HG03457 (cell line): ENCODE results near the gene SCD5.

Experiments
- ATAC-seq: cut with Tn5 transposase; IDR thresholded peaks from one replicate; pipeline ENCODE4 v1.9.1; 2021; ENCODE audit warnings: moderate number of reproducible peaks; ENCODE audit not compliant: unreplicated experiment

Gene SCD5

DNA sequence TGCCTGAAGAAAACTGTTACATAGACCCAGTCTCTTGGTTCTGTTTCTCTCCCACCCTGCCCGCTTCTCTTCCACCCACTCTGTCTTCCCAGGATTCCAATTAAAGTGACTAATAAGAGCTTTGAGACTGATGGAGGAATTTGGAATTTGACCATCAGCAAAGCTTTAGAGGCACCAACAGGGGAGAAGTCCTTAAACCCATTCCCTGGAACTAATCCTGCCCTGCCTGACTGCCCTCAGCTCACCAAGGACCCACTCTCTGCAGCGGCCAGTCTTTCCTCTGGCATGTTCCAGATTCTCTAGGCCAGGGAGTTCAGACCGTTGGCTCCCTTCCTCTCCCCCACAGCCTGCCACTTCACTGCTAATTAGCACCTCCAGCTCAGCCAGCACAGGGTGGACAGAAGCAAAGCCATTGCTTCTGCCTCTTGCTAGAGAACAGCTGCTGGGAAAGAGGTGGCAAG is 23.9 kb downstream of the SCD5 start:
- ATAC-seq = no peak

DNA sequence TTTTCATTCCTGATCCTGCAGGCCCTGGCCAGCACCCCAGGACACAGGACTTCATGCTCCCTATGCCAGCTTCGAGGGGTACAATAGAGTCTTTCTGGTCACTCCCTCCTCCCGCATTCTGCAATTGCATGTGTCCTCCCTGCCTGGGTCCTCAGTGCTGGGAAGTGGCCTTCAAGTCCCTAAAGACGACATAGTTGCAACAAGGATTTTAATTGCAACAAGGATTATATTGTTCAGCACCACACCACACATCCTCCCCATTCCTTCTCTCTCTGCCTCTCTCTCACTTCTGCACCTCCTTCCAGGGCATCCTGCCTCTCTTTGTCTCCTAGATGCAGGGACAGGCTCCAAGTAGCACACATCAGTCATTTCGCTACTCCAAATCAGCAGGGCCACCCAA is 25.5 kb downstream of the SCD5 start:
- ATAC-seq = no peak

DNA sequence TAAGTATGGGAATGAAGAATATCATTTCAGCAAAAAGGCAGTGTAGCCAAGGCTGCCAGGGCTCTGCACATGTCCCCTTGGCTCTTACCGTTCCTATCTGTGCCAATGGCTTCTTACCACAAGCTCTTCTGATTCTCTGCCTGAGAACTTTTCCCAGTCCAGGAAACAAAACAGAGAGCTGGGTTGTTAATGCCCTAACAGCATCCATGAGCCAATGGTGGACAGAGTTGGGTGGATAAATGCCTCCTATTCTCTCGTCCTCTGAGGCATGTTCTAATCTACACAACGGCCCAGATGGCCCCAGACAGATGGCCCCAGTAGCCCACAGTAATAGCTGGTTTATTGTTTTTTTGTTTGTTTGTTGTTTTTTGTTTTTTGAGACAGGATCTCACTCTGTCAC is 28.0 kb downstream of the SCD5 start:
- ATAC-seq = no peak

DNA sequence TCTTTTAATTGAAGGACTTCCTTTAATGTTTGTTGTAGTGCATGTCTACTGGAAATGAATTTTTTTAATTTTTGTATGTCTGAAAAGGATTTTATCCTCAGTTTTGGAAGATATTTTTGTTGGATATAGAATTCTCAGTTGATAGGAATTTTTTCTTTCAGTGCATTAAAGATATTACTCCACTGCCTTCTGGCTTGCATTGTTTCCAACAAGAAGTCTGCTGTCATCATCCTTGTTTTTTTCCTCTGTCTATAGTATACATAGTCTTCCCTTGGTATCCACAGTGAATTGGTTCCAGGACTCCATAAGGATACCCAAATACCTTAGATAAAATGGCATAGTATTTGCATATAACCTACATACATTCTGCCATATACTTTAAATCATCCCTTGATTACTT is 33.5 kb downstream of the SCD5 start:
- no peak for ATAC-seq

DNA sequence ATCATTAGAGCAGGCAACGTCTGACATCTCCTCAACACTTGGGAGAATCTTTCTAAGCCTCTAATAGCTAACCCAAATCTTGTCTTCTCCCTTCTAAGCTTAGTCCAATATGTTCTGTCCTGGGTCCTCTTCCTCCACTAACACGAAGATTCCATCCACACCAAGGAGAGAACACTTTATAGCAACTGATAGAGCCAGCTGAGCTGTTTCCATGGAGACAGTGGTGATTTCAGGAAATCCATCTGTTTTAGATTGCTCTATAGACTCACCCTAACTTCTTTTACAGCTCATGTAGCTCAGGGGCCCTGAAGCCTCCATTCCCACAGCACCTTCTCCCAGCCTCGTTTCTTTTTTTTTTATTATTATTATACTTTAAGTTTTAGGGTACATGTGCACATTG is 37.4 kb downstream of the SCD5 start:
- ATAC-seq = no peak

DNA sequence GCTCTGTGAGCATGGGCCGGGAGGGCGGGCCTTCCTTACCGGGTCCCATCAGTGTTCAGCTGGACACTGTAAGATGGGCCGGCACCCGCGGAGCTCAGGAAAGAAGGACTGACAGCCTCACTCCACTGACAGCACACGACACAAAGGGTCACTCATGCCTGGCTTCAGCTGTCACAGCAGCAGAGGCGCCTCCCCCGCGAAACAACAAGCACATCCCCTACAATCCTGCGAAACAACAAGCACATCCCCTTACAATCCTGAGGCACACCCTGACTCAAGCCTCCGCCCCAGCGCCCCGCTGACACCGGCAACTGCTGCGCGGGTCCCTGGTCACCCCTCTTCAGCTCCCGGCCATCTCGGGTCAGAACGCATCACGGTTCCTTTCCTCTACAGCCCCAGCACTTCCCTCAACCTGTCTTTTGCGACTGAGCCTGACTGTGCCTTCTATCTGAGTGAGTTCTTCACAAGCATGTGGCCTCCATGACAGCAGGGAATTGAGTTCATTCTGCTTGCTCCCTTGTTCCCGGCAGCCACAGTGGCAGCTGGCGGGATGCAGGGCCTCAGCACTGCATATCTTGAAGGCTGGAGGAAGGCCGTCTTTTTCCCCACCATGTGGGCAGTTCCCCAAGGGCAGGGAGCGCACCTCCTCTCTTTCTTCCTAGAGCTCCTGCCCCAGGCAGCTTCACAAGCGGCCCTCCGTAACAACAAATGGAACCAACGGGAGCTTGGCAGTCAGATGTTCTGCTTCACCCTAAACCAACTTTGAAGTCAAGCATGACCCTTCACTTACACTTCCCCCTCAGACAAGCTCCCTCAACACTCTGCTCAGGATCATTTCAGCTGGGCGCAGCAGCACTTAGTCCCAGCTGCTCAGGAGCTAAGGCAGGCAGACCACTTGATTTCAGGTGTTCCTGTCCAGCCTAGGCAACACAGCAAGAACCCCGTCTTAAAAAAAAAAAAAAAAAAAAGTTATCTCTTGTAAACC is 39.6 kb downstream of the SCD5 start:
- ATAC-seq = no peak

DNA sequence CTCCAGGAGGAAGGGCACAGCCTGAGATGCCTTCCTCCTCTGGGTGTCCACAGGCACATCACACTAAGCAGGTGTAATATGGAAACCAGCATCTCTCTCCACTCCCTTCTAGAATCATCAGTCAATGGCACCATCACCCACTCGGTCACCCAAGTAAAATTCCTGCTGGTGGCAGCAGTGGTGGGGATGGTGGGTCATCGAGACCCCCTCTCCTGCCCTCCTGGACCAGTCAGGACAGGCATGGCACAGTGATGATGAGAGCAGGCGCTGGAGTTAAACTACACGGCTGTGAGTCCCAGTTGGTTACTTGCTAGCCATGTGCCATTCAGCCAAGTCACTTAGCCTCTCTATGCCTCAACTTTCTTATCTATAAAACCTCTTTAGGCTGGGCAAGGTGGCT is 42.5 kb downstream of the SCD5 start:
- ATAC-seq = no peak

DNA sequence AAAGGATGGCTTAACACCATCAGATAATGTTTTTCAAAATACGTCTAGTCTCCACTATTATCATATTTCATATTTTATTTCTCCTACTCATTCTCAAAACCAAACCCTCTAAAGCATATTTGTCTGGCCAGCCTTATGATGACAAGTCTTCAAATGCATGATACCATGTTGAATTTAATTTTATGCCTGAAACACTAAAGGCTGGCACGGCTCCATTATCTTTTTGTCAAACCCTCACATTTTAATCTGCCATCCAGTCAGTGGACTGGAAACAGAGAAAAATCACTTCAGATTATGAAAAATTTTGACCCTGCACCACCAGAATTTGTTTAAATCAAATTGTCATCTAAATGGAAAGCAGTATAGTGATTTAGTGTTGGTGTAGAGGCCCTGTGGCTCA is 42.9 kb downstream of the SCD5 start:
- no peak for ATAC-seq

DNA sequence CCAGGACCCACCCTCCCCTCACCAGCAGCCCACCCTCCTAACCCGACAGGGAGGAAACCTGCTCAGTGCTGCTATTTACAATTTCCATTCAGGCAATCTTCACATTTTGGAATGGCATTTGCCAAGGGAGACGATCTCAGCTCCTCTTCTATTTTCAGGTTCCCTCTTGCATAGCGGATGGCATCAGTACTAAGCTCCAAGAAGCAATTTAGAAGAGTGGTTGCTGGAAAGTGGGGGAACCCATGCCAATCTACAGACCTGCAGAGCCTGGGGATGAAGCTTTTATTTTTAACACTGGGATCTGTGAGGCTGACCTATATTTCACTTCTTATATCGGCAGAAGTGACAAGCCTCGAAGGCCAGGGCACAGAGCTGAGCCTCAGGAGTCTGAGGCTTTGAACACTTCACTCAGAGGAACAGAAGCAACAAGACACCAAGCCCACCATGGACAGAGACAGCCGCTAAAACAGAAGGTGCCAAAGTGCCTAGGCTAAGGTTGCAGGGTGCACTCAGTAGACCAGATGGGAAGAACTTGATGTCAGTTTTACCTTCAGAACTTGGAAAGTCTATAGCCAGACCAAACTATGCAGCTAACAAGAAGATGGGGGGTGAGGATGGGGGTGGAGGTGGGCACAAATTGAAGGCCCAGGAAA is 44.0 kb downstream of the SCD5 start:
- ATAC-seq = no peak

DNA sequence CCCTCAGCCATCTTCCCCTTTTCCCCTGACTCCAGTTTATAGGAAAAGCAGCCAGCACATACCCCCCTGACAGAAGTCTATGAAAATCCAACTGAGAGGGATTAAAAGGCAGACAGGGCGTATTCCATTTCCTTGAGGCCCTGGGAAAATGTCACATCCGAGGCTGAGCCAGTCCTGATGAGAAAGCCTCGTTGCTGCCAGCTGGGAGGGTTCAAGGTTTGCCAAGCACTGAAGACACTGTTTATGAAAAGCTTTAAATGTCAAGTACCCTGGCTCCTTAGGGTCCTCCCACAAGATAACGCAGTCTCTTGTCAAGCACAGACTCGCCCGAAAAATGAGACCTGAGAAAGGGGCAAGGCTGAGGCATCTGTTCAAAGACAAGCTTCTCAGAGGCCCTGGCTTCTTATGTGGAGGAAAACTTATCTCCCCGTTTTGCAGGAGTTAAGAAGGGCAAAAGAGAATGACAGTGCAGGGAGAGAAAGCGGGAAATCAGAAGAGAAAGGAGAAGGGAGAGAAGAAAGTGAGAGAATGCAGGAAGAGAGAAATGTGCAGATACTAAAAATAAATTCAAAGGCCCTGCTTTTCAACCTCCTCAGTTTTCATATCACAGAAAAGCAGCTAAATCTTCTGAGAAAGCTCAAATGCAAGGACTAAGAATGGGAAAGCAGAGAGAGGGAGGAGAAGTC is 44.7 kb downstream of the SCD5 start:
- ATAC-seq = no peak

DNA sequence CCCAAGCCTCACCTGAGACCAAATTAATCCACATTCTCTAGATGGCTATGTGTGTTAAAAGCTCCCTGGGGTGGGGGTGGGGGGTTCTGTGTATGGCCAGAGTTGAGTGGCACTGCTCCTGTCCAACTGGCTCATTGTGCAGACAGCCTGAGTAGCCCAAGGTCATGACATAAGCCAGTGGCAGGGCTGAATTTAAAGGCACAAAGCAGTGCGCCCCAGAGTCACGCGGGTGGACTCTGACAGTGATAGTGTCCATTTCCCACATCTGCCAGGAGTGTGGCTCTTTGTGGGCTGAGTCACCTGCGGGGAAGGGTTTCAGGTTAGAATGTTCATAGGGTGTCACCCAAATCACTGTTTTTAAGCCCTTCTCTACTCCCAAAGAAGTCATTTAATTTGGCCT is 45.4 kb downstream of the SCD5 start:
- no peak for ATAC-seq

DNA sequence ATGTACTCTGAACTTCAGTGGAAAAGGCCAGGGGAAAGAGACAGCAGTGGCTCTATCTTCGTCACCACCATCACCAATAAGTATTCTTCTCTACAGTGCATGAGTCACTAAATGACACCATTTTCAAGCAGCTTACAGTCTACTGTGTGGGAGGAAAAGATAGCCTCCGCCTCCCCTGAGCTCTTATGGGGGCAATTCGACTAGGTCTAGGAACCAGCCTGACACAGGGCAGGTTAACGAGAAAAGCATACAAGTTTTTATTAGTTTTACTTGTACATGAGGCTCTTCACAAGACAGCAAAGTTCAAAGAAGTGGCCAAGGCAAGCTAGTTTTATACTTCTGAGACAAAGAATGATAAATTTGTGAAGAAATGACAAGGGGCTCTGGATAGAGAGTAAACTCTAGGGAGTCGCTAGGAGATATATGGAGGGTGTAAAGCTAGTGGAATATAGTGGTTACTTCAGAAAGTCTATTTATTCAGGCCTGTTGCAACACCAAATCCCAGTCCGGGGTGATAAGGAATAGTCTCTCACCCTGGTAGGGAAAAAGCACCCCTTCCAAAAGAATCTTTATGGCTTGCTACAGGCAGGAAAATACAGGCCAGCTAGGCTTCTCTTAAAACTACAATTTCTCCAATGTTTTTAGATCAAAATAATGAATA is 49.7 kb downstream of the SCD5 start:
- no peak for ATAC-seq

DNA sequence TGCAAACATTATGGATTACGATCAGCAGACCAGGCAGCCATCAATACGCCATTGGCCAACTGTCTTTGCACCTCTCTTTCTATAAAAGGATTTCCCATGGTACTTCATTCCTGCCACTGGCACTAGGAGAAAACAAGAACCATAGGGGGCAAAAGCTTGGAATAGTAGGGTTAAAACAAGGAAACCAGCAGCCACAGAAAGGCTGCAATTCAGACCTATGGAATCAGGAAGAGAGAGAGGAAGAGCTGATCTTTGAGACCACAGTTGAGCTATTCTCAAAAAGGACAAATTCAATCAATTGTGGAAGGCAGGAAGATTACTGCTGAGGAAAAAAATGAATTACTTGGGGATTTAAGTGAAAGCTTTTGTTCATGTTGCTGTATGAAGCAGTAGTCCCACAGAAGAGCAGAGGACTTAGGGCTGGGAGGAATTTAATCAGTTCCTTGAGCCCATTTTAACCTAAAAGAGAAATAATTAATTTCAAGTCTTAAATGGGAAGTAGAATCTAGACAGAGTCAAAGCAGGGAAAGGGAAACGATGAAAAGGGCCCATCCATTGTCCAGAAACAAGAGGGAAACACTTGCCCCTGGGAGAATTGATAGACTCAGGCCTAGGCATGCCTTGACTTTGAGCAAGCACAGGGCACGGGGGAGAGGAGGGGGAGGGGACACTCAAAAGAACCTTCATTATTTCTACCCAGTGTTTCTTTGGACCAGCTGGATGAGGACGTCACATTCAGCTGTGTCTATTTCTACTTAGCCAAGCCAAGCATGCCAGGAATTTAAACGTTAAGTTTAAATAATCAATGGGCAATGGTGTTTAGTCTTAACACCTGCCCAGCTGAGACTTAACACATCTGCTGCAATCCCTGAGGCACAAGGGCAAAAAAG is 50.7 kb downstream of the SCD5 start:
- no peak for ATAC-seq

DNA sequence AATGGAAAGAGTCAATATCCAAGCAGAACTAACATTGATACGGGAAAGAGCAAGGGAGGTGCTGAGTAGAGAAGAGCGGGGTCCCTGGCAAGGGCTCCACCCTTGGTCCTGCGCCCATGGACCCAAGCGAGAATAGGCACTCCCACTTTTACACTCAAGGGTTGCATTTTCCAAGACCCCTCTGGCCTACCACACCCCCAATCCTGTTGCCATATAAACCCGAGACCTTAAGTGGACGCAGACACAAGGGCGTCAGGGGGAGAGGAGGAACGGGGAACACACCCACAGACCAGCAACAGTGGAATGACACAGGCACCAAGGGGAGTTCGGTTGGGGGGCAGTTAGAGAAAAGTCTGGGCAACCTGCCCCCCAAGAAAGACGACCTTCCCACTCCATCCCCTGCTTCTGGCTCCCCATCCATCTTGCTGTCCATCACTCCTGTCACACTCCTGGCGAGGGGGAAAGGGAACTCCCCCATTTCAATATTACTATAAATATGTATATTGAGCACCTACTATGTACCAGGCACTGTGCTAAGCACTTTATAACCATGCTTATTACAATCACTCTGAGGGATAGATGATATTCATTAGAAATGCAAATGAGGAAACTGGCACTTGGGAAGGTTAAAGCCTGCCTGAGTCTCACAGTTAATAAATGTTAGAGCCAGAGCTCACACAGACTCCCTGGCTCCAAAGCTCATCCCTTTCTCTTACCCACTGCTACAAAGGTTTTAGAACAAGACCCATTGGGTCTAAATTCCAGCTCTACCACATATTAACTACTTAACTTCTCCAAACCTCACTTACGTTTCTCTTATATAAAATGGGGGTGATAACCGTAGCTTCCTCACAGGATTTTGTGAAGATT is 51.7 kb downstream of the SCD5 start:
- ATAC-seq = no peak

DNA sequence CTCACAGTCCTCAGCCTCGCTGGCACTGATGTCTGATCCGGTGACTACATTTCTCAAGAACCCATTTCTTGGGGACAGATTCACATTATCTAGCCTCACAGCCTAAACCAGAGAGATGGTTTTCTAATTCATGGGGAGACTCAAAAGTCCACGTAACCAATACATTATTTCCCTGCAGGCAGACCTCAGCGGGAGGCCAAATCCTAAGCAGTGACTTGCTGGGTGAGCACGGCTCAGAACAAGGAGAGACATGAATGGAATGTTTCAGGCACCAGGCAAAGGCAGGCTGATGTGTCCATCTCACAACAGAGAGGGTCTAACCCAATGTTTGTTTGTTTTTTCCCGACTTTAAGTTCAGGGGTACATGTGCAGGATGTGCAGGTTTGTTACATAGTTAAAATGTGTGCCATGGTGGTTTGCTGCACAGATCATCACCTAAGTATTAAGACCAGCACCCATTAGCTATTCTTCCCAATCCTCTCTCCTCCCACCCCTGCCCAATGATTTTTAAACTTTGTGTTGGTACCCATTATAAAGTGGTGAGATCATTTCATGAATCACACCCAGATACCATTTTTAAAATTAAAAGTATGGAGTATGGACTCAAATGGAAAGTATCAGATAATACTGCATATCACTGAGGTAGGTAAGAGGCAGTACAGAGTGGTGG is 53.3 kb downstream of the SCD5 start:
- ATAC-seq = no peak

DNA sequence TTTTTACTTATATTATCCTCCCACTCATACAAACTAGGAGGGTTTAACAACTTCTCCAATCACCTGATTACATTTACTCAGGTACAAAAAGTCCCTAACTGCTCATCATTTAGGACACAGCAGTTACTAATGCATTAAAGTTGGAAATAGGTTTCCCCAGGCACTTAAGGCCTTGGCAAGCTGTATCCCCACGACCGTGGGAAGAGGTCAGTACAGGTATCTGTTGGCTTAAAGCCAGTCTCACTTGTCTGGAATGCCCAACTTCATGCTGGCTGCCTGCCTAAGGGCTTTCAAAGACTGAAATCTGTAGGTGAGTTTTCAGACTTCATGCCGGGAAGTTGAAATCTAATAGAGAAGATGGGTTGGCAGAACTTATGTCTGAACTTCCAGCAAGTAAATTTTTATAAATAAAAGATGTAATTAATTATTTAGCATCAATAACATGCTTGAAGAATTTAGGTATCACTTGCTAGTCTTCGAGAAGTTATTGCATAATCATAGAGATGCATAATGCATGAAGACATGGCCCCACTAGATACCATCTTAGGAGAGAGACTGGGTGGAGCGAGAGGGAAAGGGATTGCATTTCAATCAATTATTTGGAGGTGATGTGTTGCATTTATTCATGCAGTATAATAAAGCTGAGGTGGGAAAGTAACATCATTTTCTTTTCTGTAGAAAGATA is 54.2 kb downstream of the SCD5 start:
- no peak for ATAC-seq

DNA sequence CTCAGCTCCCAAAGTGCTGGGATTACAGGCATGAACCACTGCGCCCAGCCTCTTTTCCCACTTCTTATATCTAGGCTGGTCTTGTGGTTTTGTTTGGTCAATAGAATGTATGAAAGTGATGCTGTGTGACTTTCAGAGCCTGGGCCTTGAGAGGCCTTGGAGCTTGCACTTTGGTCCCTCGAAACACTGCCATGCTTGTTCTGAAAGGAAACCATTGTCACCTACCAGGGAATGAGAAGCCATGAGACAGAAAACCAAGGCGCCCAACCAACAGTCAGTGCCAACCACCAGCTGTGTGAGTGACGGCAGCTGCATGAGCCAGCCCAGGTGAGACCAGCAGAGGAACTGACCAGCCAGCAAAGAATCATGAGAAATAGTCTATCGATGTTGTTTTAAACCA is 57.4 kb downstream of the SCD5 start:
- ATAC-seq = no peak
